Omental fat pad (tissue), 4 donors: ENCODE data around the gene GNB3. TPM values are rescaled to one million over a fixed set of nuclear protein-coding genes. Genes with fewer than 3 reads are reported as not detected.
"Not testable (repeated sequence)": the region's sequence is repeated elsewhere in the genome, so short reads cannot be mapped to it uniquely, and the experiment has no call there.

Experiments used
- ATAC-seq: fragments of 150-250 bp; one replicate; pipeline ENCODE4 v1.9.1; 2016; ENCODE audit warnings: mild to moderate bottlenecking, moderate library complexity; ENCODE audit not compliant: low FRiP score
- DNase-seq: peaks from one replicate; pipeline ENCODE4 v3.0.0-alpha.2; 2019; ENCODE audit warnings: low spot score
- total RNA-seq, 4 donors: library from RNA; depleted of rRNA; stranded (reverse); fragments of >200 nt; gene quantifications; one replicate each; pipeline ENCODE4 v1.1.0, GENCODE V29; 2016
- TF ChIP-seq, protein P1 (sequence below), 3 donors: fragments of 450-650 bp; IDR thresholded peaks; one replicate each; pipeline ENCODE4 v1.5.1; 2016 to 2017; ENCODE audit warnings: antibody characterized with exemption in 3 of 3, mild to moderate bottlenecking in 3 of 3, moderate library complexity in 2 of 3

Gene GNB3
- total RNA-seq, 4 donors from 2014 or later = 0.25 to 2.0 (median 0.48) TPM; not detected in 1

DNA sequence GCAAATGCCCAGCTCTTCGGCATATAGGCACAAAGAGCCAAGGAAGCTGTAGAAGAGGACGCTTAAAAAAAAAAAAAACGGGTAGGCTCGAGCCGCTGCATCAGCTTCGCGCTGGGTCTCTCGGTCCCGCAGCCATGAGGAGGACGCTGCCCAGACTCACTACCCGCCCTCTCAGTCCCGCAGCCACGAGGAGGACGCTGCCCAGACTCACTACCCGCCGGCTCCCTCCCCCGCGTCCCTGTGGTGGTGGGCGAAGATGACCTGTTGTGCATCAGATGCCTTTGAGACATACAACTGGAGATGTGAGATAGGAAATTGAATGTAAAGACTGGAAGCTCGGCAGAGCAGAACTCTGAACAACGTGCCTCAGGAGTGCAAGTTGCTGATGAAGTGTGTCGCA, 43.8 kb downstream of the GNB3 start:
- no peak for DNase-seq
- ATAC-seq = no peak
- TF ChIP-seq, protein P1, sequence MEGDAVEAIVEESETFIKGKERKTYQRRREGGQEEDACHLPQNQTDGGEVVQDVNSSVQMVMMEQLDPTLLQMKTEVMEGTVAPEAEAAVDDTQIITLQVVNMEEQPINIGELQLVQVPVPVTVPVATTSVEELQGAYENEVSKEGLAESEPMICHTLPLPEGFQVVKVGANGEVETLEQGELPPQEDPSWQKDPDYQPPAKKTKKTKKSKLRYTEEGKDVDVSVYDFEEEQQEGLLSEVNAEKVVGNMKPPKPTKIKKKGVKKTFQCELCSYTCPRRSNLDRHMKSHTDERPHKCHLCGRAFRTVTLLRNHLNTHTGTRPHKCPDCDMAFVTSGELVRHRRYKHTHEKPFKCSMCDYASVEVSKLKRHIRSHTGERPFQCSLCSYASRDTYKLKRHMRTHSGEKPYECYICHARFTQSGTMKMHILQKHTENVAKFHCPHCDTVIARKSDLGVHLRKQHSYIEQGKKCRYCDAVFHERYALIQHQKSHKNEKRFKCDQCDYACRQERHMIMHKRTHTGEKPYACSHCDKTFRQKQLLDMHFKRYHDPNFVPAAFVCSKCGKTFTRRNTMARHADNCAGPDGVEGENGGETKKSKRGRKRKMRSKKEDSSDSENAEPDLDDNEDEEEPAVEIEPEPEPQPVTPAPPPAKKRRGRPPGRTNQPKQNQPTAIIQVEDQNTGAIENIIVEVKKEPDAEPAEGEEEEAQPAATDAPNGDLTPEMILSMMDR (IDR thresholded peaks at IDR 0.05) = no peak

DNA sequence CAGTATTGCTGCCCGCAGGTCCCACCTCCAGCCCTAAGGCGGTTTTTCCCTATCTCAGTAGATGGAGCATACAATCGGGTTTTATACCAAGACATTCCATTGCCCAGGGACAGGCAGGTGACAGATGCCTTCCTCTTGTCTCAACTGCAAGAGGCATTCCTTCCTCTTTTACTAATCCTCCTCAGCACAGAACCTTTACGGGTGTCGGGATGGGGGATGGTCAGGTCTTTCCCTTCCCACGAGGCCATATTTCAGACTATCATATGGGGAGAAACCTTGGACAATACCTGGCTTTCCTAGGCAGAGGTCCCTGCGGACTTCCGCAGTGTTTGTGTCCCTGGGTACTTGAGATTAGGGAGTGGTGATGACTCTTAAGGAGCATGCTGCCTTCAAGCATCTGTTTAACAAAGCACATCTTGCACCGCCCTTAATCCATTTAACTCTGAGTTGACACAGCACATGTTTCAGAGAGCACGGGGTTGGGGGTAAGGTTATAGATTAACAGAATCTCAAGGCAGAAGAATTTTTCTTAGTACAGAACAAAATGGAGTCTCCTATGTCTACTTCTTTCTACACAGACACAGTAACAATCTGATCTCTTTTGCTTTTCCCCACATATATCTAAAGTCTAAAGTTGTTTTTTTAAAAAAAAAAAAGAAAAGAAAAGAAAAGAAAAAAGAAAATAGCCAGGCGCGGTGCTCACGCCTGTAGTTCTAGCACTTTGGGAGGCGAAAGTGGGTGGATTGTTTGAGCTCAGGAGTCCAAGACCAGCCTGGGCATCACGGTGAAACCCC, 45.7 kb downstream of the GNB3 start:
- not testable (repeated sequence) for ATAC-seq, DNase-seq

DNA sequence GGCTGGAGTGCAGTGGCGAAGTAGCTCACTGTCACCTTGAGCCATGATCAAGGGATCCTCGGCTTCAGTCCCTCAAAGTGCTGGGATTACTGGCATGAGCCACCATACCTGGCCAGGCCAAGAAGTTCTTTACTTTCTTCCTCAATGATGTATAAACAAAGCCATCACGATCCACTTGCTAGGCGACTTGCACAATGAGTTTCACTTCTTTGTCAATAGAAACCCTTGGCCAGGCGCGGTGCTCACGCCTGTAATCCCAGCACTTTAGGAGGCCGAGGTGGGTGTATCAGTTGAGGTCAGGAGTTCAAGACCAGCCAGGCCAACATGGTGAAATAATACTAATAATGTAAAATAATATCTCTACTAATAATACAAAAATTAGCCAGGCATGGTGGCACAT, 46.7 kb downstream of the GNB3 start:
- DNase-seq (no peak), ATAC-seq (no peak)
- TF ChIP-seq, protein P1 (IDR thresholded peaks at IDR 0.05) = no peak

DNA sequence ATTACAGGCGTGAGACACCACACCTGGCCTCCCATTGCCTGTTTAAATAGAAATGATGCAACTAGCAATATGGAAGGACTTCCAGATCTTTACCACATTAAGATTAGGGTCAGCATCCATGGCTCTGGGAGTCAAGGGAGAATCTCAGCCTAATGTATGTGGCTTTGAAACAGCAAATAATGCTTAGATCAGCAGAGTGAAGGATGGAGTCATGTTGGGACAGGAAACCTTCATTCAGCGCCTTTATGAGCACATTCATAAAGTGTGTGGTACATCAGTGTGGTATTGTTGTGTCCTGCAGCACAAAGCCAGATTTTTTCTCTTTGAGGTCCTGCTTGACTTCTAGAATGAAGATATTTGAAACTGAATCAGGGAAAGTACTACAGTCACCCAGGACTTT, 47.6 kb downstream of the GNB3 start:
- TF ChIP-seq, protein P1 (IDR thresholded peaks at IDR 0.05) = no peak
- DNase-seq (no peak), ATAC-seq (no peak)

DNA sequence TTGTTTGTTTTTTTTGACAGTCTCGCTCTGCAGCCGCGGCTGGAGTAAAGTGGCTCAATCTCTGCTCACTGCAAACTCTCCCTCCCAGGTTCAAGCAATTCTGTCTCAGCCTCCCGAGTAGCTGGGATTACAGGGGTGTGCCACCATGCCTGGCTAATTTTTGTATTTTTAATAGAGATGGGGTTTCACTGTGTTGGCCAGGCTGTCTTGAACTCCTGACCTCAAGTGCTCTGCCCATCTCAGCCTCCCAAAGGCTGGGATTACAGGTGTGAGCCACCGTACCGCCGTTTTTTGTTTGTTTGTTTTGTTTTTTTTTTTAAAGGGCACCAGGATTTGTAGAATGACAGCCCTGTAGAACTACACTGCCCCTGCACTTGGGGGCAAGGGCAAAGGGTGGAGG, 48.1 kb downstream of the GNB3 start:
- not testable (repeated sequence) for DNase-seq, ATAC-seq

DNA sequence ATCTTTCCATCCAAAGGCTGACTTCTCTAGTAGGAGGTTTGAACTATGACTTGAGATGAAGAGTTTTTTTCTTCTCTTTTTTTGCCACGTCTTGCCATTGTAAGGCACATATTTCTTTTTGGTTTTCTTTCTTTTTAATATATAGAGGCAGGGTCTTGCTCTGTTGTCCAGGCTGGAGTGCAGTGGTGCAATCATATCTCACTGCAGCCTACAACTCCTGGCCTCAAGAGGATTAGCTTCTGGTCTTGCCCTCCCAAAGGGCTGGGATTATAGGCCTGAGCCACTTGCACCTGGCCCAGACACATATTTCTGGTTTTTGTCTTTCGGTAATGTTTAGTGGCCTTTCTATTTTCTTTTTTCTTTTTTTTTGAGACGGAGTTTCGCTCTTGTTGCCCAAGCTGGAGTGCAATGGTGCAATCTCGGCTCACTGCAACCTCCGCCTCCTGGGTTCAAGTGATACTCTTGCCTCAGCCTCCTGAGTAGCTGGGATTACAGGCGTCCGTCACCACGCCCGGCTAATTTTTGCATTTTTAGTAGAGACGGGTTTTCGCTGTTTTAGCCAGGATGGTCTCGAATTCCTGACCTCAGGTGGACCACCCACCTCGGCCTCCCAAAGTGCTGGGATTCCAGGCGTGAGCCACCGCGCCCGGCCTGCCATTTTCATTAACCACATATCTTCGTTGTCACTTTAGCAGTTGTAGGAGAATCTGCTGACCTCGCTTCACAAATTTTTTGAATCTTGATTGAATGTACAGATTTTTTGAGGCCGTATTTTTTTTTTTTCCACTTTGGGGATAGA, 49.2 kb downstream of the GNB3 start:
- not testable (repeated sequence) for ATAC-seq, DNase-seq

DNA sequence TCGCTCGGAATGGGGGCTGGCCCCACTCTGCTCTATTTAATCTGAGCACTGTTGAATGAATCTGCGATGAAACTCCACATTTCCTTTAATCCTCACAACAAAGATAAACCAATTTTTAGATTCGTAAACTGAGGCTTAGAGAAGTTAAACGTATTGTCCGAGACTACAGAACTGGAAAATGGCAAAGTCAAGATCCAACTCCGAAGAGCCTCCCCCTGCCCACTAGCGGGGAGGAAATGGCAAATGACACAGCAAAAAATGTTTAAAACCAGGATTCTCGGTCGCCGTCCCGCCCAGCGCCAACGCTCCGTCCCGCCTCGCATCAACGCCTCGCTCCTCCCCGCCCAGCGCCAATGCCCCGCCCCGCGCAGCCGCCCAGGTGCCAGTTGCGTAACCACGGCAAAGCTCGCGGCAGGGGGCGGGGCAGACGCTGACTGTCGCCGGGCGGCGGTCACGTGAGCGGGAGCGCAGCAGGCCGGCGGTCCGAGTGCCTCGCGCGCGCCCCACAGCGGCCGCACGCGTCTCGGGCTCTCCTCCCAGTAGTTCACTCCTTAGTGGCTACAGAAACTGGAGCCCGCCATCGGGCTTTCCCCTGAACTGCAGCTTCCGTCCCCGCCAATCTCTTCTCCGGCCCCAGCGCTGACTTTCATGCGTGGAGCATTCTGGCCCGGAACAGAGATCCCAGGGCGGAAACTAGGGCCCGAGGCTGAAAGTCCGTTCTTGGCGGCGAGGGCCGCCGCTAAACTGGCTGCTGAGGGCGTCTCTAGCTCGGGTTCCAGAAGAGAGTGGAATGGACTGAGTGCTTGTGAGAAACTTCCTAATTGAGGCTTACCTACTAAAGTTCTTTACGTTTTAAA, 50.3 kb downstream of the GNB3 start:
- TF ChIP-seq, protein P1 (IDR thresholded peaks at IDR 0.05) = peak in 1 of 3 donors; percentile 82
- DNase-seq = peak; percentile 88
- ATAC-seq = peak; percentile 98

DNA sequence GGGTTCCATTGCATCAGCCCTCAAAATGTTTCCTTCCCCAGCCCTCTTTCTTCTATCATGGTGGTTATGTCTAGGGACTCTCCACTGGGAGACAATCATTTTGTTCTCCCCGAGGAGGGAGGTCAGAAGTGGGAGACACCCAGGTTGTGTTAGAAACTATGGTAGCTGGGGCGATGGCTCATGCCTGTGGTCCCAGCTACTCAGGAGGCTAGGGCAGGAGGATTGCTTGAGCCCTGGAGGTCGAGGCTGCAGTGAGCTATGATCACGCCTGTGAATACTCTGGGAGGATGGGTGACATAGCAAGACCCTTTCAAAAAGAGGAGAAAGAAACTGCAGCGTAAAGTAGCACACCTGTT, 50.9 kb downstream of the GNB3 start:
- peak; percentile 3 for ATAC-seq
- TF ChIP-seq, protein P1 (IDR thresholded peaks at IDR 0.05) = no peak
- no peak for DNase-seq

DNA sequence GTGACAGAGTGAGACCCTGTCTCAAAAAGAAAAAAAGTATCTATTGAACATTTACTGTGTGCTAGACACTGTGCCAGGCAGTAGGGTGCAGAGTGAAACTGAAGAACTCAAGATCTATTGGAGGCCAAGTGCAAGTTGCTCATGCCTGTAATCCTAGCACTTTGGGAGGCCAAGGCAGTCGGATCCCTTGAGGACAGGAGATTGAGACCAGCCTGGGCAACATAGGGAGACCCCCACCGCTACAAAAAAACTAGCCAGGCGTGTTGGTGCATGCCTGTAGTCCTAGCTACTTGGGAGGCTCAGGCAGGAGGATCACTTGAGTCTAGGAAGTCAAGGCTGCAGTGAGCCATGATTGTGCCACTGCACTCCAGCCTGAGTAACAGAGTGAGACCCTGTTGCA, 52.0 kb downstream of the GNB3 start:
- not testable (repeated sequence) for ATAC-seq, DNase-seq
